Measurements from ENCODE around the gene C6orf15.

Gene C6orf15

GRCh38 chr6:31143148-31143547 lies 30.8 kb upstream of the C6orf15 start:
- no peak overlapping the region for H3K9ac ChIP-seq (ENCODE audit: low read depth, low read length)
- no peaks in the 10 kb centered on the region for H3K9me3 ChIP-seq (ENCODE audit: control insufficient read depth, insufficient read depth, low read length)
- peaks cover under 1% of the 10 kb centered on the region; the same call in 1 of the 2 replicates for H3K36me3 ChIP-seq (ENCODE audit: insufficient read depth, low read length)
- H3K4me1 ChIP-seq (ENCODE audit: insufficient read depth, low read length) = peaks cover 32% of the 10 kb centered on the region

- Histone ChIP-seq H3K36me3 (ENCODE audit: insufficient read depth, low read length) (no peaks in the 10 kb centered on the region; the same call in 1 of the 2 replicates), H3K9ac (ENCODE audit: low read depth, low read length) (no peak overlapping the region), H3K9me3 (ENCODE audit: control insufficient read depth, insufficient read depth, low read length) (no peaks in the 10 kb centered on the region), H3K4me1 (ENCODE audit: insufficient read depth, low read length) (peaks cover 37% of the 10 kb centered on the region)
Measured at GRCh38 chr6:31142361-31142761, 30.0 kb upstream of the C6orf15 start.

- H3K9ac ChIP-seq (ENCODE audit: low read depth, low read length) = no peak overlapping the region
- H3K9me3 ChIP-seq (ENCODE audit: control insufficient read depth, insufficient read depth, low read length) = no peaks in the 10 kb centered on the region
- no peaks in the 10 kb centered on the region; the same call in 1 of the 2 replicates for H3K36me3 ChIP-seq (ENCODE audit: insufficient read depth, low read length)
- H3K4me1 ChIP-seq (ENCODE audit: insufficient read depth, low read length) = peaks cover 37% of the 10 kb centered on the region
Measured at GRCh38 chr6:31140643-31141042, 28.3 kb upstream of the C6orf15 start.

GRCh38 chr6:31139599-31139998 lies 27.2 kb upstream of the C6orf15 start:
- H3K9me3 ChIP-seq (ENCODE audit: control insufficient read depth, insufficient read depth, low read length) = no peaks in the 10 kb centered on the region
- no peak overlapping the region for H3K9ac ChIP-seq (ENCODE audit: low read depth, low read length)
- H3K36me3 ChIP-seq (ENCODE audit: insufficient read depth, low read length) = no peaks in the 10 kb centered on the region; the same call in 1 of the 2 replicates
- peaks cover 37% of the 10 kb centered on the region for H3K4me1 ChIP-seq (ENCODE audit: insufficient read depth, low read length)

GRCh38 chr6:31138982-31139381 lies 26.6 kb upstream of the C6orf15 start, which contains the start of gene PSORS1C2:
PSORS1C2 (minus strand) TSS chr6:31139066; CDS start chr6:31139026, 40 bp downstream.
- Histone ChIP-seq H3K36me3 (ENCODE audit: insufficient read depth, low read length) (no peaks in the 10 kb centered on the region), H3K9ac (ENCODE audit: low read depth, low read length) (no peak within 1 kb of the TSS; the same call in 1 of the 2 replicates), H3K4me1 (ENCODE audit: insufficient read depth, low read length) (peaks cover 37% of the 10 kb centered on the region), H3K9me3 (ENCODE audit: control insufficient read depth, insufficient read depth, low read length) (no peaks in the 10 kb centered on the region)

- peaks cover 19% of the 10 kb centered on the region for H3K4me1 ChIP-seq (ENCODE audit: insufficient read depth, low read length)
- H3K9ac ChIP-seq (ENCODE audit: low read depth, low read length) = no peak overlapping the region
- H3K36me3 ChIP-seq (ENCODE audit: insufficient read depth, low read length) = no peaks in the 10 kb centered on the region
- H3K9me3 ChIP-seq (ENCODE audit: control insufficient read depth, insufficient read depth, low read length) = no peaks in the 10 kb centered on the region
Measured at GRCh38 chr6:31135710-31136109, 23.3 kb upstream of the C6orf15 start.

GRCh38 chr6:31132806-31133205 lies 20.4 kb upstream of the C6orf15 start:
- peaks cover 3% of the 10 kb centered on the region for H3K4me1 ChIP-seq (ENCODE audit: insufficient read depth, low read length)
- H3K9ac ChIP-seq (ENCODE audit: low read depth, low read length) = no peak overlapping the region
- no peaks in the 10 kb centered on the region for H3K36me3 ChIP-seq (ENCODE audit: insufficient read depth, low read length)
- H3K9me3 ChIP-seq (ENCODE audit: control insufficient read depth, insufficient read depth, low read length) = no peaks in the 10 kb centered on the region

GRCh38 chr6:31131595-31131994 lies 19.2 kb upstream of the C6orf15 start:
- H3K9ac ChIP-seq (ENCODE audit: low read depth, low read length) = no peak overlapping the region
- no peaks in the 10 kb centered on the region for H3K9me3 ChIP-seq (ENCODE audit: control insufficient read depth, insufficient read depth, low read length)
- H3K36me3 ChIP-seq (ENCODE audit: insufficient read depth, low read length) = no peaks in the 10 kb centered on the region
- H3K4me1 ChIP-seq (ENCODE audit: insufficient read depth, low read length) = no peaks in the 10 kb centered on the region; the same call in 1 of the 2 replicates

- no peaks in the 10 kb centered on the region for H3K36me3 ChIP-seq (ENCODE audit: insufficient read depth, low read length)
- H3K4me1 ChIP-seq (ENCODE audit: insufficient read depth, low read length) = no peaks in the 10 kb centered on the region; the same call in 1 of the 2 replicates
- no peak overlapping the region for H3K9ac ChIP-seq (ENCODE audit: low read depth, low read length)
- no peaks in the 10 kb centered on the region for H3K9me3 ChIP-seq (ENCODE audit: control insufficient read depth, insufficient read depth, low read length)
Measured at GRCh38 chr6:31130751-31131150, 18.4 kb upstream of the C6orf15 start.

GRCh38 chr6:31129130-31129529 lies 16.8 kb upstream of the C6orf15 start:
- Histone ChIP-seq H3K36me3 (ENCODE audit: insufficient read depth, low read length) (no peaks in the 10 kb centered on the region), H3K4me1 (ENCODE audit: insufficient read depth, low read length) (peaks cover 5% of the 10 kb centered on the region; the same call in 1 of the 2 replicates), H3K9ac (ENCODE audit: low read depth, low read length) (no peak overlapping the region), H3K9me3 (ENCODE audit: control insufficient read depth, insufficient read depth, low read length) (no peaks in the 10 kb centered on the region)

- H3K9me3 ChIP-seq (ENCODE audit: control insufficient read depth, insufficient read depth, low read length) = no peaks in the 10 kb centered on the region
- H3K9ac ChIP-seq (ENCODE audit: low read depth, low read length) = no peak overlapping the region
- peaks cover 5% of the 10 kb centered on the region; the same call in 1 of the 2 replicates for H3K4me1 ChIP-seq (ENCODE audit: insufficient read depth, low read length)
- no peaks in the 10 kb centered on the region for H3K36me3 ChIP-seq (ENCODE audit: insufficient read depth, low read length)
Measured at GRCh38 chr6:31128093-31128676, 15.8 kb upstream of the C6orf15 start.

- Histone ChIP-seq H3K4me1 (ENCODE audit: insufficient read depth, low read length) (peaks cover 5% of the 10 kb centered on the region; the same call in 1 of the 2 replicates), H3K36me3 (ENCODE audit: insufficient read depth, low read length) (no peaks in the 10 kb centered on the region), H3K9me3 (ENCODE audit: control insufficient read depth, insufficient read depth, low read length) (no peaks in the 10 kb centered on the region), H3K9ac (ENCODE audit: low read depth, low read length) (no peak overlapping the region)
Measured at GRCh38 chr6:31126396-31127175, 14.2 kb upstream of the C6orf15 start.

GRCh38 chr6:31125586-31126363 lies 13.4 kb upstream of the C6orf15 start:
- no peak overlapping the region for H3K9ac ChIP-seq (ENCODE audit: low read depth, low read length)
- H3K4me1 ChIP-seq (ENCODE audit: insufficient read depth, low read length) = peaks cover 5% of the 10 kb centered on the region; the same call in 1 of the 2 replicates
- no peaks in the 10 kb centered on the region for H3K36me3 ChIP-seq (ENCODE audit: insufficient read depth, low read length)
- no peaks in the 10 kb centered on the region for H3K9me3 ChIP-seq (ENCODE audit: control insufficient read depth, insufficient read depth, low read length)

GRCh38 chr6:31125162-31125561 lies 12.8 kb upstream of the C6orf15 start:
- Histone ChIP-seq H3K36me3 (ENCODE audit: insufficient read depth, low read length) (no peaks in the 10 kb centered on the region), H3K4me1 (ENCODE audit: insufficient read depth, low read length) (peaks cover 5% of the 10 kb centered on the region; the same call in 1 of the 2 replicates), H3K9me3 (ENCODE audit: control insufficient read depth, insufficient read depth, low read length) (no peaks in the 10 kb centered on the region), H3K9ac (ENCODE audit: low read depth, low read length) (no peak overlapping the region)

Data from ES-I3 (cell line).